HL-60 (cell line): Measurements from ENCODE around the gene ABCA6.

Experiments
- CTCF ChIP-seq: IDR thresholded peaks from one replicate; pipeline ENCODE4 v1.5.1; 2011; ENCODE audit warnings: low read length, control low read depth, inconsistent platforms; ENCODE audit not compliant: insufficient read depth
- GABPA ChIP-seq: IDR thresholded peaks from 2 replicates; pipeline ENCODE4 v1.6.1; 2012; ENCODE audit warnings: low read depth

GRCh38 chr17:69058165-69058564 lies 83.5 kb downstream of the ABCA6 start:
- TF ChIP-seq CTCF (peak; percentile 4), GABPA (no peak)
